Astrocyte (in vitro differentiated cells and primary cell): Measurements from ENCODE around the gene RGS2.

Experiments
- CTCF ChIP-seq: IDR thresholded peaks from 2 replicates; pipeline ENCODE4 v1.5.1; 2011; ENCODE audit warnings: low read depth, mild to moderate bottlenecking, inconsistent platforms, low read length, moderate library complexity; ENCODE audit not compliant: insufficient read depth
- EZH2 ChIP-seq: IDR thresholded peaks from 2 replicates; pipeline ENCODE4 v1.6.1; 2012; ENCODE audit warnings: mild to moderate bottlenecking, low read length, inconsistent platforms; ENCODE audit not compliant: insufficient read depth

GRCh38 chr1:192776206-192776605 is 32.6 kb upstream of the RGS2 start:
- TF ChIP-seq CTCF = no peak
- no peak for TF ChIP-seq EZH2
